ENCODE data around the gene GM2A.
"Not testable (repeated sequence)": the region's sequence is repeated elsewhere in the genome, so short reads cannot be mapped to it uniquely, and the experiment has no call there.

Gene GM2A

DNA sequence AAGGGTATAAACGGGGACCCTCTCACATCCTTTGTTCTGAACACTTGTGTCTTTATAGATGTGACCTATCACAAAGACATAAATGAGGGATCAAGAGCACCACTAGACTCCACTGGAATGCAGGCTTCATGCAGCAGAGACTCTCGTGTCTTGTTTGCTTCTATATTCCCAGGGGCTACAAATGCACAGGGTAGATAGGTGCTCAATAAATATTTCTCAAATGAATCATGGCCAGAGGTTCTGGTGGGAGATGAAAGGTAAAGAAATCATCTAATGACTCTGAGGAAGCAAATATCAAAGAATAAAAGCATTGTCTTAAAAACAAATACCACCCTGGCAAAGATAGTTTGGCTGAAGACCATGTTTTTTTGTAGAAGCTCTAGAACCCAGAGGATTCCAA lies 44.0 kb downstream of the GM2A start:
- no peak overlapping the region for H3K4me3 ChIP-seq (ENCODE audit: low read depth, low read length)
- DNase-seq (ENCODE audit: low read depth, low spot score): no peak
- TF ChIP-seq, protein P1, sequence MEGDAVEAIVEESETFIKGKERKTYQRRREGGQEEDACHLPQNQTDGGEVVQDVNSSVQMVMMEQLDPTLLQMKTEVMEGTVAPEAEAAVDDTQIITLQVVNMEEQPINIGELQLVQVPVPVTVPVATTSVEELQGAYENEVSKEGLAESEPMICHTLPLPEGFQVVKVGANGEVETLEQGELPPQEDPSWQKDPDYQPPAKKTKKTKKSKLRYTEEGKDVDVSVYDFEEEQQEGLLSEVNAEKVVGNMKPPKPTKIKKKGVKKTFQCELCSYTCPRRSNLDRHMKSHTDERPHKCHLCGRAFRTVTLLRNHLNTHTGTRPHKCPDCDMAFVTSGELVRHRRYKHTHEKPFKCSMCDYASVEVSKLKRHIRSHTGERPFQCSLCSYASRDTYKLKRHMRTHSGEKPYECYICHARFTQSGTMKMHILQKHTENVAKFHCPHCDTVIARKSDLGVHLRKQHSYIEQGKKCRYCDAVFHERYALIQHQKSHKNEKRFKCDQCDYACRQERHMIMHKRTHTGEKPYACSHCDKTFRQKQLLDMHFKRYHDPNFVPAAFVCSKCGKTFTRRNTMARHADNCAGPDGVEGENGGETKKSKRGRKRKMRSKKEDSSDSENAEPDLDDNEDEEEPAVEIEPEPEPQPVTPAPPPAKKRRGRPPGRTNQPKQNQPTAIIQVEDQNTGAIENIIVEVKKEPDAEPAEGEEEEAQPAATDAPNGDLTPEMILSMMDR (IDR thresholded peaks at IDR 0.05; ENCODE audit: low read depth, low read length): no peak
- in situ Hi-C loops (cut with HindIII; ENCODE audit: low sequenced_read_pairs): no loop called here

DNA sequence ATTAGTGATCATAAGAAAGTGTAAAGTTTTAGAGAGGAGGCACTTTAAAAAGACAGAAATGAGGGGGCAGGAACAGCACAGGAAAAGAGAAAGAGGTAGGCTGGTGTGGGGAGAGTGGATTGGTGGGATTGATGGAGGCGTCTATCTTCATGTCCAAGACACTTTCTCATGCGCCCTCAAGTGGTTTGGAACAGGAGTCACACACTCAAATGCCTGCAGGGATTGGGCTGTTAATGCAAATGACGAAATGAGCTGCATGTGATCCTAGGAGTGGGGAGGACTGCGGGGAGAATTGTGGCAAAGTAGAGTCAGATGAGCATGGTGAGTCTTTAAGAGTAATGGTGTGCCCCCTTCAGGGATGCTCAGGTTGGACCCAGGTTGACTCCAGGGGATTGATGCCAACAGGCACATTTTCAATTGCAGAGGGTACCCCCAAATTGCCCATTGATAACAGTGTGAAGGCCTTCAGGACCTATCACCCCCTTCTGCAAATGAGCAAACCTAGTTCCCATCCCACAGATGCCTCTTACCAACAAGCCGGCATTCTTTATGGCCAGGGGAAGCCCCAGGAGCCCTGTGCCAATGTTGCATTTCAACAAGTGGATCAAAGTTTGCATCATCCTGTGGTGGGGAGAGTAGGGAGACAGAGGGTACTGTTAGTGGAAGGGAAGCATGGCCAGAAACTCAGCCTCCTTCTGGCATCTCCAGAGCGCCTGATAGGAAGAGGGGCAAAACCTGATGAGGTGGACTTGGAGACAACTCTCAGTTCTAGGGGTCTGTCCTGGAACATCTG lies 45.3 kb downstream of the GM2A start:
- H3K4me3 ChIP-seq (ENCODE audit: low read depth, low read length): no peak overlapping the region
- TF ChIP-seq, protein P1 (IDR thresholded peaks at IDR 0.05; ENCODE audit: low read depth, low read length): no peak
- in situ Hi-C loops (cut with HindIII; ENCODE audit: low sequenced_read_pairs): no loop called here
- no peak for DNase-seq (ENCODE audit: low read depth, low spot score)

DNA sequence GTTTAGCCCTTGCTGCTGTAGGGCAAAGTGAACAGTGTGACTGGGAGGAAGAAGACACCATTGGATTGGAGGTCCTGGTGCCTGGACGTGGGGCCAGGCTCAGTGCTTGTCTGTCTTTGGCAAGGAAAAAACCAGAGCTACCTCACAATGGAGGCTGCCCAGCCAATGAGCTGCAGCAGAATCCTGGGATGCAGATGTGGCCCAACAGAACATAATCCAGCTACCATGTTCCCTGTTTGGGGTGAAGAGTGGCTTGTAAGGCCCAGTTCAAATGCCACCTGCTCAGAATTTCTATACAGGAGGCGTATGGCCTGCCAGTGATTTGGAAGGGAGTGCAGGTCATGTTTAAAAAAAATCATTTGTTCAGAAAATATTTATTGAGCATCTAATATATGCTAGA lies 50.7 kb downstream of the GM2A start, which contains the start of gene SLC36A3:
Gene SLC36A3, minus strand, starts transcription at position 101 of the 400 bp plus-strand sequence. CDS start 412 bp downstream, outside the sequence.
- in situ Hi-C loops (cut with HindIII; ENCODE audit: low sequenced_read_pairs): no loop called here
- no peak within 1 kb of the TSS for H3K4me3 ChIP-seq (ENCODE audit: low read depth, low read length)
- DNase-seq (ENCODE audit: low read depth, low spot score): no peak
- TF ChIP-seq, protein P1 (IDR thresholded peaks at IDR 0.05; ENCODE audit: low read depth, low read length): no peak

DNA sequence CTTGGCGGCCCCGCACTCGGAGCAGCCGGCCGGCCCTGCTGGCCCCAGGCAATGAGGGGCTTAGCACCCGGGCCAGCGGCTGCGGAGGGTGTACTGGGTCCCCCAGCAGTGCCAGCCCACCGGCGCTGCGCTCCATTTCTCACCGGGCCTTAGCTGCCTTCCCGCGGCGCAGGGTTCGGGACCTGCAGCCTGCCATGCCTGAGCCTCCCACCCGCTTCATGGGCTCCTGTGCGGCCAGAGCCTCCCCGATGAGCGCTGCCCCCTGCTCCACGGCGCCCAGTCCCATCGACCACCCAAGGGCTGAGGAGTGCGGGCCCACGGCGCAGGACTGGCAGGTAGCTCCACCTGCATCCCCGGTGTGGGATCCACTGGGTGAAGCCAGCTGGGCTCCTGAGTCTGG lies 56.3 kb downstream of the GM2A start:
- in situ Hi-C loops (cut with HindIII; ENCODE audit: low sequenced_read_pairs); H3K4me3 ChIP-seq (ENCODE audit: low read depth, low read length); DNase-seq (ENCODE audit: low read depth, low spot score): not testable (repeated sequence)

DNA sequence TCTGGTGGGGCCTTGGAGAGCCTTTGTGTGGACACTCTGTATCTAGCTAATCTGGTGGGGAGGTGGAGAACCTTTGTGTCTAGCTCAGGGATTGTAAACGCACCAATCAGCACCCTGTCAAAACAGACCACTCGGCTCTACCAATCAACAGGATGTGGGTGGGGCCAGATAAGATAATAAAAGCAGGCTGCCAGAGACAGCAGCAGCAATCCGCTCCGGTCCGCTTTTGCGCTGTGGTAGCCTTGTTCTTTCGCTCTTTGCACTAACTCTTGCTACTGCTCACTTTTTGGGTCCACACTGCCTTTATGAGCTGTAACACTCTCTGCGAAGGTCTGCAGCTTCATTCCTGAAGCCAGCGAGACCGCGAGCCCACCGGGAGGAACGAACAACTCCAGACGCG lies 56.8 kb downstream of the GM2A start:
- DNase-seq (ENCODE audit: low read depth, low spot score); H3K4me3 ChIP-seq (ENCODE audit: low read depth, low read length); in situ Hi-C loops (cut with HindIII; ENCODE audit: low sequenced_read_pairs): not testable (repeated sequence)

DNA sequence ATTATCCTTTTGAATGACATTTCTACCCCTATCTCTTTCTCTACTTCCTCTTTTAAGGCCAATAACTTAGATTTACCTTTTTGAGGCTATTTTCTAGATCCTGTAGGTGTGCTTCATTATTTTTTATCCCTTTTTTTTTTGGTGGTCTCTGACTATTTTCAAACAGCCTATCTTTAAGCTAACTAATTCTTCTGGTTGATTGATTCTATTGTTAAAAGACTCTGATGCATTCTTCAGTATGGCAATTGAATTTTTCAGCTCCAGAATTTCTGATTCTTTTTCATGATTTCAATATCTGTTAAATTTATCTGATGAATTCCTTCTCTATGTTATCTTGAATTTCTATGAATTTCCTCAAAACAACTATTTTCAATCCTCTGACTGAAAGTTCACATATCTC lies 57.9 kb downstream of the GM2A start:
- TF ChIP-seq, protein P1 (IDR thresholded peaks at IDR 0.05; ENCODE audit: low read depth, low read length): no peak
- no peak for DNase-seq (ENCODE audit: low read depth, low spot score)
- in situ Hi-C loops (cut with HindIII; ENCODE audit: low sequenced_read_pairs): no loop called here
- H3K4me3 ChIP-seq (ENCODE audit: low read depth, low read length): no peak overlapping the region

DNA sequence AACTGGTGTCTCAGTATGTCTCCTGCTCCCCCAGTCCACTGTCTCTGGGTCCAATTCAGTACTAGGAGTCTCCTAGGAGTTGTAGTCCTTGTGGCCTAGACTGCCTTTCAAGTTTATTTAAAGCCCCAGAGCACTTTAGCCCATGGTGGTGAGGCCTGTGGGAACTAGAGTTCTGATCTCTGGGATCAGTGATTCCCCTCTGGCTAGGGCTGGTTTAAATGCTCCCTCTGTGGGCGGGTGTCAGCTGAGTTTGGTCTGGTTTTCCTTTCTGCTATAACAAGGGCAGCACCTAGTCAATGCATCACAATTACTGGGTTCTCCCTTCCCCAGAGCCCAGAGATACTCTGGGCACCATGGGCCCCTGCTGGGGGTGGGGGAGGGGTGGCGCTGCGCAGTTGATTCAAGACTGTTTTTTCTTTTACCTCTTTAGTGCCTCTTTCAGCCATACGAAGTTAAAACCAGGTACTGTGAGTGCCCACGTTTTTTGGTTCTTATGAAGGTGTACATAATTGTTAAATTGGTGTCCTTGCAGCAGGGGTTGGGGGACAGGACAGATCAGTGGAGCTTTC lies 59.9 kb downstream of the GM2A start:
- H3K4me3 ChIP-seq (ENCODE audit: low read depth, low read length): no peak overlapping the region
- TF ChIP-seq, protein P1 (IDR thresholded peaks at IDR 0.05; ENCODE audit: low read depth, low read length): no peak
- DNase-seq (ENCODE audit: low read depth, low spot score): no peak
- in situ Hi-C loops (cut with HindIII; ENCODE audit: low sequenced_read_pairs): no loop called here

All from astrocyte of the spinal cord (primary cell).